ENCODE results near the gene RPS6KA5. TPM values are rescaled to one million over a fixed set of nuclear protein-coding genes. Genes with fewer than 3 reads are reported as not detected.

RPS6KA5 gene
- polyA plus RNA-seq, 1 experiment: 0.22 TPM

DNA sequence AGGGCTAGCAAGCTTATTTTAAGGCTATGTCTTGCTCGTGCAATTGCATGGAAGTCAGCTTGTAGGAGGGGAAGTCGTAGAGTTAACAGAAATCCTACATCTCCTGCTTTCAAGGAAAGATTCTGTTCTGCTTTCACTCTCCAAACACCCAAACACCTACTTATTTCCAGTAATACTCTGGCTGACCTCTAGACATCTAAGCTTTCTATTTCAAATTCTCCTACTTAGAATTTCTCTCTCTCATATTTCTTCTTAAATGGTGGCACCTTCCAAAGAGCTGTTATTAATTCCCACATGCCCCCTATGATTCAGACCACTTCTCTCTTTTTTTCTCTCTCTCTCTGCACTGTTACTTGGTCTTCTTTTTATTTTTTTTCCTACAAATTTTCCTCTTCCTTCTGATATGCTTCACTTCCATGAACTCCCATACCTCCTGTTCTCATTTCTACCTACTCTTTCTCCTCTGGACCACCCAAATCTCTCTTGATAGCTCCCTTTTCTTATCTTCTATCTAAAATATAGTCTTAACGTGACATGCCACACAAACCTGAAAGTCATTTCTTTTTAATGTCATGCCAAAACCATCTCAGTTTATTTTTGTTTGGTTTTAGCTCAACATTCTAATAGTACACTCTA, 90.8 kb downstream of the RPS6KA5 start:
- no peak overlapping the region for H3K4me3 ChIP-seq (ENCODE audit: low read depth, low read length)
- CTCF ChIA-PET: interaction anchor here (1.3 kb wide), 1 partner anchor 10 kb away, joined by 4 read pairs; no protein-coding TSS in a partner anchor
- TF ChIP-seq, protein P1, sequence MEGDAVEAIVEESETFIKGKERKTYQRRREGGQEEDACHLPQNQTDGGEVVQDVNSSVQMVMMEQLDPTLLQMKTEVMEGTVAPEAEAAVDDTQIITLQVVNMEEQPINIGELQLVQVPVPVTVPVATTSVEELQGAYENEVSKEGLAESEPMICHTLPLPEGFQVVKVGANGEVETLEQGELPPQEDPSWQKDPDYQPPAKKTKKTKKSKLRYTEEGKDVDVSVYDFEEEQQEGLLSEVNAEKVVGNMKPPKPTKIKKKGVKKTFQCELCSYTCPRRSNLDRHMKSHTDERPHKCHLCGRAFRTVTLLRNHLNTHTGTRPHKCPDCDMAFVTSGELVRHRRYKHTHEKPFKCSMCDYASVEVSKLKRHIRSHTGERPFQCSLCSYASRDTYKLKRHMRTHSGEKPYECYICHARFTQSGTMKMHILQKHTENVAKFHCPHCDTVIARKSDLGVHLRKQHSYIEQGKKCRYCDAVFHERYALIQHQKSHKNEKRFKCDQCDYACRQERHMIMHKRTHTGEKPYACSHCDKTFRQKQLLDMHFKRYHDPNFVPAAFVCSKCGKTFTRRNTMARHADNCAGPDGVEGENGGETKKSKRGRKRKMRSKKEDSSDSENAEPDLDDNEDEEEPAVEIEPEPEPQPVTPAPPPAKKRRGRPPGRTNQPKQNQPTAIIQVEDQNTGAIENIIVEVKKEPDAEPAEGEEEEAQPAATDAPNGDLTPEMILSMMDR (IDR thresholded peaks at IDR 0.05; ENCODE audit: insufficient read depth, low read depth, low read length): no peak

GRCh38 chr14:90968025-90968424, 92.4 kb downstream of the RPS6KA5 start:
- no peak for DNase-seq (ENCODE audit: low read depth)
- no peak overlapping the region for H3K4me3 ChIP-seq (ENCODE audit: low read depth, low read length)
- TF ChIP-seq, protein P1 (IDR thresholded peaks at IDR 0.05; ENCODE audit: insufficient read depth, low read depth, low read length): no peak
- H3K27me3 ChIP-seq (ENCODE audit: control insufficient read depth, insufficient read depth, low read length): no peaks in the 10 kb centered on the region
- POLR2A ChIA-PET: no interaction called here
- no peaks in the 10 kb centered on the region for H3K36me3 ChIP-seq (ENCODE audit: control insufficient read depth, insufficient read depth, low read length)
- CTCF ChIA-PET: no interaction called here

More for the DNA sequence above, 90.8 kb downstream of the RPS6KA5 start:
- Histone ChIP-seq H3K27me3 (ENCODE audit: control insufficient read depth, insufficient read depth, low read length) (no peaks in the 10 kb centered on the region), H3K36me3 (ENCODE audit: control insufficient read depth, insufficient read depth, low read length) (no peaks in the 10 kb centered on the region)
- POLR2A ChIA-PET: no interaction called here
- no peak for DNase-seq (ENCODE audit: low read depth)

DNA sequence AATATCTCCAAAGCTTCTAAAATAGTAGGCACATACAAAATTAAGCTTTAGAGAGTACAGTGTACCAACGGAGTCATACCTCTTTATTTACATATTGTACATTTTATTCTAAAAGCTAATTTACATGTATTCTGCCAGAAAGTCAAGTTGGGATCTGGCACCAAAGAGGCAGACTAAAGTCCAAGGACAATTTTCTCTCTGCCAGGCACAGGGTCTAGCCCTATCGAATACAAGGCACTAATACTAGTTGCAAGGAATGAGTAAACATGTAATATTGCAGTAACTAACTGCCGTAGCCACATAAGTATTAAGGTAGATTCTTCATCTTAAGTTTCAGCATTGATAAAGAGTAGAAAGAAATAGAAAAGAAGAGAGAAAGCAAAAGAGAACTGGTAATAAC, 93.9 kb downstream of the RPS6KA5 start:
- H3K27me3 ChIP-seq (ENCODE audit: control insufficient read depth, insufficient read depth, low read length): no peaks in the 10 kb centered on the region
- TF ChIP-seq, protein P1 (IDR thresholded peaks at IDR 0.05; ENCODE audit: insufficient read depth, low read depth, low read length): no peak
- CTCF ChIA-PET: interaction anchor here (1.8 kb wide), 1 partner anchor 12 kb away, joined by 4 read pairs; no protein-coding TSS in a partner anchor
- POLR2A ChIA-PET: no interaction called here
- no peak overlapping the region for H3K4me3 ChIP-seq (ENCODE audit: low read depth, low read length)
- no peaks in the 10 kb centered on the region for H3K36me3 ChIP-seq (ENCODE audit: control insufficient read depth, insufficient read depth, low read length)
- no peak for DNase-seq (ENCODE audit: low read depth)

DNA sequence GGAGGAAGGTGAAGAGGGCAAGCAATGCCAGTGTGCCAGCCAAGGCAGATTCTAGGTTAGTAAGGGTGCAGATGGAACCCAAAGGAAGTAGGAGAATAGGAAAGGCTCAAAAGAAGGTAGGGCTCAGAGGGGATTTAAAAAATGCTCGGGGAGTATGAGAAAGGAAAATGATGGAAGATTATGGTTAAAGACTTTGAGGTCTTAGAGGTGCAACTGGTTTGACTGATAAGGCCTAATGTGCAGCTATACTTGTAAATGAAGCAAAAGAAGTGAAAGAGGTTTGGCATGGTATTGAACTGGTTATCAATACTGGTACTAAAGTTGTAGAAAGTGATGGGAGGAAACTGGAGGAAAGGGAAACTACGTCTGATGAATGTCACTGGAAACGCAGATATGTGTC, 94.7 kb downstream of the RPS6KA5 start:
- TF ChIP-seq, protein P1 (IDR thresholded peaks at IDR 0.05; ENCODE audit: insufficient read depth, low read depth, low read length): no peak
- ChIA-PET POLR2A (no interaction called here), CTCF (interaction anchor here (1.8 kb wide), 1 partner anchor 13 kb away, joined by 4 read pairs; no protein-coding TSS in a partner anchor)
- Histone ChIP-seq H3K27me3 (ENCODE audit: control insufficient read depth, insufficient read depth, low read length) (no peaks in the 10 kb centered on the region), H3K4me3 (ENCODE audit: low read depth, low read length) (no peak overlapping the region), H3K36me3 (ENCODE audit: control insufficient read depth, insufficient read depth, low read length) (no peaks in the 10 kb centered on the region)
- no peak for DNase-seq (ENCODE audit: low read depth)

- ChIA-PET POLR2A (no interaction called here), CTCF (interaction anchor here (0.6 to 0.7 kb wide), 3 partner anchors 12 to 72 kb away, joined by 3 read pairs; no protein-coding TSS in a partner anchor)
- no peak for DNase-seq (ENCODE audit: low read depth)
Measured at GRCh38 chr14:90963343-90963742, 97.1 kb downstream of the RPS6KA5 start.

More at GRCh38 chr14:90963343-90963742, 97.1 kb downstream of the RPS6KA5 start:
- Histone ChIP-seq H3K4me3 (ENCODE audit: low read depth, low read length) (no peak overlapping the region), H3K36me3 (ENCODE audit: control insufficient read depth, insufficient read depth, low read length) (no peaks in the 10 kb centered on the region), H3K27me3 (ENCODE audit: control insufficient read depth, insufficient read depth, low read length) (no peaks in the 10 kb centered on the region)
- TF ChIP-seq, protein P1 (IDR thresholded peaks at IDR 0.05; ENCODE audit: insufficient read depth, low read depth, low read length): no peak
